ENCODE measurements around the gene BPTF.
A peak's percentile ranks its signal among the peaks of the same experiment; 100 is the strongest.
"Not testable (repeated sequence)": the region's sequence is repeated elsewhere in the genome, so short reads cannot be mapped to it uniquely, and the experiment has no call there.

Gene BPTF

GRCh38 chr17:67962156-67962555 is 136.9 kb downstream of the BPTF start:
- not testable (repeated sequence) for H3K9ac ChIP-seq (ENCODE audit: low read length); H3K18ac ChIP-seq (ENCODE audit: low read length); H3K4me2 ChIP-seq (ENCODE audit: low read length); H3K27me3 ChIP-seq (ENCODE audit: insufficient read depth, low read length, poor library complexity); DNase-seq; H3K23ac ChIP-seq (ENCODE audit: low read length); H4K5ac ChIP-seq (ENCODE audit: low read length); H3K56ac ChIP-seq (ENCODE audit: low read length); H3K36me3 ChIP-seq (ENCODE audit: control insufficient read depth, insufficient read depth, low read length); H2BK5ac ChIP-seq (ENCODE audit: low read length); H3K4me1 ChIP-seq (ENCODE audit: control insufficient read depth, low read depth, low read length); H3K27ac ChIP-seq (ENCODE audit: low read depth, low read length); H2AK5ac ChIP-seq (ENCODE audit: low read length); H3K4ac ChIP-seq (ENCODE audit: low read depth, low read length); H2BK120ac ChIP-seq (ENCODE audit: low read depth, low read length); H3K79me1 ChIP-seq (ENCODE audit: low read length); H3K79me2 ChIP-seq (ENCODE audit: control insufficient read depth, insufficient read depth, low read length); H3K4me3 ChIP-seq (ENCODE audit: low read length); H4K8ac ChIP-seq (ENCODE audit: low read depth, low read length); H2BK15ac ChIP-seq (replicated peaks; ENCODE audit: low read depth)
- no CpG with 5 or more reads among the region's 2 CpGs for WGBS (ENCODE audit: extremely low coverage, insufficient coverage, low lambda C conversion rate)

- not testable (repeated sequence) for H2BK5ac ChIP-seq (ENCODE audit: low read length); H2AK5ac ChIP-seq (ENCODE audit: low read length); H3K4me1 ChIP-seq (ENCODE audit: control insufficient read depth, low read depth, low read length); H3K27ac ChIP-seq (ENCODE audit: low read depth, low read length); H3K36me3 ChIP-seq (ENCODE audit: control insufficient read depth, insufficient read depth, low read length); H3K23ac ChIP-seq (ENCODE audit: low read length); H4K8ac ChIP-seq (ENCODE audit: low read depth, low read length); H3K18ac ChIP-seq (ENCODE audit: low read length); H3K56ac ChIP-seq (ENCODE audit: low read length); H3K4me2 ChIP-seq (ENCODE audit: low read length); H3K27me3 ChIP-seq (ENCODE audit: insufficient read depth, low read length, poor library complexity); H3K4me3 ChIP-seq (ENCODE audit: low read length); H4K5ac ChIP-seq (ENCODE audit: low read length); H3K4ac ChIP-seq (ENCODE audit: low read depth, low read length); H2BK120ac ChIP-seq (ENCODE audit: low read depth, low read length); H3K79me1 ChIP-seq (ENCODE audit: low read length); H3K9ac ChIP-seq (ENCODE audit: low read length); H2BK15ac ChIP-seq (replicated peaks; ENCODE audit: low read depth); H3K79me2 ChIP-seq (ENCODE audit: control insufficient read depth, insufficient read depth, low read length)
- peak; percentile 55 for DNase-seq
- WGBS (ENCODE audit: extremely low coverage, insufficient coverage, low lambda C conversion rate) = no CpG with 5 or more reads among the region's 1 CpG
These were observed 137.9 kb downstream of the BPTF start for GRCh38 chr17:67963145-67963572.

- Histone ChIP-seq H3K23ac (ENCODE audit: low read length) (no peak overlapping the region), H2AK5ac (ENCODE audit: low read length) (no peak overlapping the region), H2BK15ac (replicated peaks; ENCODE audit: low read depth) (no peak overlapping the region), H2BK5ac (ENCODE audit: low read length) (no peak overlapping the region), H2BK120ac (ENCODE audit: low read depth, low read length) (no peak overlapping the region), H3K4me1 (ENCODE audit: control insufficient read depth, low read depth, low read length) (peaks cover 2% of the 10 kb centered on the region), H4K8ac (ENCODE audit: low read depth, low read length) (no peak overlapping the region), H3K79me1 (ENCODE audit: low read length) (no peaks in the 10 kb centered on the region), H3K4me3 (ENCODE audit: low read length) (no peak overlapping the region), H3K27ac (ENCODE audit: low read depth, low read length) (no peak overlapping the region), H3K79me2 (ENCODE audit: control insufficient read depth, insufficient read depth, low read length) (peaks cover 4% of the 10 kb centered on the region), H3K4ac (ENCODE audit: low read depth, low read length) (no peak overlapping the region), H3K56ac (ENCODE audit: low read length) (no peak overlapping the region), H3K27me3 (ENCODE audit: insufficient read depth, low read length, poor library complexity) (no peaks in the 10 kb centered on the region), H4K5ac (ENCODE audit: low read length) (no peak overlapping the region), H3K9ac (ENCODE audit: low read length) (no peak overlapping the region), H3K18ac (ENCODE audit: low read length) (no peak overlapping the region), H3K36me3 (ENCODE audit: control insufficient read depth, insufficient read depth, low read length) (no peaks in the 10 kb centered on the region), H3K4me2 (ENCODE audit: low read length) (no peak overlapping the region)
- WGBS (ENCODE audit: extremely low coverage, insufficient coverage, low lambda C conversion rate) = no CpG with 5 or more reads among the region's 7 CpGs
- no peak for DNase-seq
These were observed 145.5 kb downstream of the BPTF start for GRCh38 chr17:67970783-67971182.

GRCh38 chr17:67974185-67974584 is 148.9 kb downstream of the BPTF start:
- Histone ChIP-seq H3K4me3 (ENCODE audit: low read length) (peak overlapping the region; percentile 36), H3K27ac (ENCODE audit: low read depth, low read length) (peak overlapping the region; percentile 89)
- DNase-seq = peak; percentile 85

GRCh38 chr17:67974598-67975066 is 149.3 kb downstream of the BPTF start:
- Histone ChIP-seq H3K27me3 (ENCODE audit: insufficient read depth, low read length, poor library complexity) (no peaks in the 10 kb centered on the region), H4K8ac (ENCODE audit: low read depth, low read length) (no peak overlapping the region), H3K4me3 (ENCODE audit: low read length) (peak overlapping the region; percentile 36), H3K18ac (ENCODE audit: low read length) (peak overlapping the region; percentile 64), H2BK15ac (replicated peaks; ENCODE audit: low read depth) (no peak overlapping the region), H2AK5ac (ENCODE audit: low read length) (no peak overlapping the region), H3K56ac (ENCODE audit: low read length) (peak overlapping the region; percentile 84), H3K27ac (ENCODE audit: low read depth, low read length) (peak overlapping the region; percentile 89), H4K5ac (ENCODE audit: low read length) (no peak overlapping the region), H3K9ac (ENCODE audit: low read length) (peak overlapping the region; percentile 75), H3K23ac (ENCODE audit: low read length) (no peak overlapping the region), H3K4me1 (ENCODE audit: control insufficient read depth, low read depth, low read length) (peaks cover 2% of the 10 kb centered on the region), H3K36me3 (ENCODE audit: control insufficient read depth, insufficient read depth, low read length) (no peaks in the 10 kb centered on the region), H3K4ac (ENCODE audit: low read depth, low read length) (peak overlapping the region; percentile 41), H2BK120ac (ENCODE audit: low read depth, low read length) (peak overlapping the region; percentile 80), H2BK5ac (ENCODE audit: low read length) (peak overlapping the region; percentile 47), H3K79me2 (ENCODE audit: control insufficient read depth, insufficient read depth, low read length) (peaks cover 4% of the 10 kb centered on the region), H3K4me2 (ENCODE audit: low read length) (peak overlapping the region; percentile 20), H3K79me1 (ENCODE audit: low read length) (no peaks in the 10 kb centered on the region)
- peak; percentile 100 for DNase-seq
- no CpG with 5 or more reads among the region's 8 CpGs for WGBS (ENCODE audit: extremely low coverage, insufficient coverage, low lambda C conversion rate)

More at GRCh38 chr17:67974185-67974584, 148.9 kb downstream of the BPTF start:
- Histone ChIP-seq H4K8ac (ENCODE audit: low read depth, low read length) (no peak overlapping the region), H2BK5ac (ENCODE audit: low read length) (peak overlapping the region; percentile 47), H3K79me1 (ENCODE audit: low read length) (no peaks in the 10 kb centered on the region), H3K4me2 (ENCODE audit: low read length) (peak overlapping the region; percentile 20), H2BK120ac (ENCODE audit: low read depth, low read length) (peak overlapping the region; percentile 80), H3K27me3 (ENCODE audit: insufficient read depth, low read length, poor library complexity) (no peaks in the 10 kb centered on the region), H3K4ac (ENCODE audit: low read depth, low read length) (peak overlapping the region; percentile 41), H3K23ac (ENCODE audit: low read length) (no peak overlapping the region), H3K79me2 (ENCODE audit: control insufficient read depth, insufficient read depth, low read length) (peaks cover 4% of the 10 kb centered on the region), H2BK15ac (replicated peaks; ENCODE audit: low read depth) (no peak overlapping the region), H2AK5ac (ENCODE audit: low read length) (no peak overlapping the region), H4K5ac (ENCODE audit: low read length) (no peak overlapping the region), H3K56ac (ENCODE audit: low read length) (peak overlapping the region; percentile 84), H3K18ac (ENCODE audit: low read length) (peak overlapping the region; percentile 64), H3K9ac (ENCODE audit: low read length) (peak overlapping the region; percentile 75), H3K36me3 (ENCODE audit: control insufficient read depth, insufficient read depth, low read length) (no peaks in the 10 kb centered on the region), H3K4me1 (ENCODE audit: control insufficient read depth, low read depth, low read length) (peaks cover 2% of the 10 kb centered on the region)
- WGBS (ENCODE audit: extremely low coverage, insufficient coverage, low lambda C conversion rate) = no CpG with 5 or more reads among the region's 9 CpGs

GRCh38 chr17:67976306-67976705 is 151.0 kb downstream of the BPTF start:
- H3K4me3 ChIP-seq (ENCODE audit: low read length); H3K36me3 ChIP-seq (ENCODE audit: control insufficient read depth, insufficient read depth, low read length); H3K18ac ChIP-seq (ENCODE audit: low read length); H2AK5ac ChIP-seq (ENCODE audit: low read length); H3K4me2 ChIP-seq (ENCODE audit: low read length); H3K79me1 ChIP-seq (ENCODE audit: low read length); H3K23ac ChIP-seq (ENCODE audit: low read length); H4K8ac ChIP-seq (ENCODE audit: low read depth, low read length); H3K4ac ChIP-seq (ENCODE audit: low read depth, low read length); H3K4me1 ChIP-seq (ENCODE audit: control insufficient read depth, low read depth, low read length); H3K56ac ChIP-seq (ENCODE audit: low read length); H2BK5ac ChIP-seq (ENCODE audit: low read length); H2BK120ac ChIP-seq (ENCODE audit: low read depth, low read length); H2BK15ac ChIP-seq (replicated peaks; ENCODE audit: low read depth); H3K9ac ChIP-seq (ENCODE audit: low read length); H3K79me2 ChIP-seq (ENCODE audit: control insufficient read depth, insufficient read depth, low read length); DNase-seq; H4K5ac ChIP-seq (ENCODE audit: low read length); H3K27me3 ChIP-seq (ENCODE audit: insufficient read depth, low read length, poor library complexity); H3K27ac ChIP-seq (ENCODE audit: low read depth, low read length): not testable (repeated sequence)
- no CpG with 5 or more reads among the region's 6 CpGs for WGBS (ENCODE audit: extremely low coverage, insufficient coverage, low lambda C conversion rate)
